GM18907 (cell line): ENCODE data around the gene L3HYPDH.

ENCODE experiments used
- ATAC-seq: cut with Tn5 transposase; IDR thresholded peaks from one replicate; pipeline ENCODE4 v1.9.1; 2021; ENCODE audit warnings: mild to moderate bottlenecking, moderate library complexity; ENCODE audit not compliant: unreplicated experiment

Gene L3HYPDH

GRCh38 chr14:59427653-59428580, 56.3 kb downstream of the L3HYPDH start:
- no peak for ATAC-seq

GRCh38 chr14:59425322-59425935, 58.8 kb downstream of the L3HYPDH start:
- ATAC-seq, result no peak

GRCh38 chr14:59424341-59425071, 59.7 kb downstream of the L3HYPDH start:
- no peak for ATAC-seq
